K562 (cell line): ENCODE results near the gene HES5. TPM values are rescaled to one million over a fixed set of nuclear protein-coding genes. Genes with fewer than 3 reads are reported as not detected.

Experiments used
- ATF6 ChIP-seq: sonication (generic); formaldehyde crosslinking; IDR thresholded peaks from 2 replicates; pipeline ENCODE4 v1.4.0; 2020; ENCODE audit warnings: mild to moderate bottlenecking, missing genetic modification reagents
- BRF2 ChIP-seq: IDR thresholded peaks from 3 replicates; pipeline ENCODE4 v1.6.1; 2011; ENCODE audit warnings: borderline replicate concordance, mild to moderate bottlenecking; ENCODE audit not compliant: insufficient read length, insufficient read depth
- CBFB ChIP-seq: sonication (generic); formaldehyde crosslinking; IDR thresholded peaks from 2 replicates; pipeline ENCODE4 v1.4.0; 2020; ENCODE audit warnings: mild to moderate bottlenecking, missing genetic modification reagents
- ESRRB ChIP-seq: fragments of 250-450 bp; sonication (Bioruptor Pico); IDR thresholded peaks from 2 replicates; pipeline ENCODE4 v1.5.0; 2020; ENCODE audit warnings: mild to moderate bottlenecking, moderate library complexity, borderline replicate concordance
- FOXM1 ChIP-seq, 2 experiments: fragments of 450-650 bp in 1 of 2; sonication (generic) in 1 of 2; formaldehyde crosslinking in 1 of 2; IDR thresholded peaks; 2 replicates each; pipeline versions ENCODE4 v1.6.1 to v1.9.0; 2017 to 2022; ENCODE audit warnings: low read depth in 2 of 2, mild to moderate bottlenecking in 2 of 2, missing genetic modification reagents in 1 of 2, moderate library complexity in 1 of 2
- GATAD2B ChIP-seq: fragments of 450-650 bp; IDR thresholded peaks from 2 replicates; pipeline ENCODE4 v1.6.1; 2017; ENCODE audit warnings: mild to moderate bottlenecking, borderline replicate concordance
- GTF2A2 ChIP-seq: IDR thresholded peaks from 2 replicates; pipeline ENCODE4 v1.6.1; 2016; ENCODE audit warnings: mild to moderate bottlenecking, missing genetic modification characterization, missing compliant biosample characterization
- HDAC1 ChIP-seq, 2 experiments: fragments of 450-650 bp; IDR thresholded peaks; 2 replicates each; pipeline ENCODE4 v1.6.1; 2016 to 2017; ENCODE audit warnings: inconsistent platforms in 1 of 2, mild to moderate bottlenecking in 1 of 2, moderate library complexity in 1 of 2
- HDGF ChIP-seq: fragments of 450-650 bp; IDR thresholded peaks from 2 replicates; pipeline ENCODE4 v1.6.1; 2016
- MED1 ChIP-seq: sonication (generic); formaldehyde crosslinking; IDR thresholded peaks from 2 replicates; pipeline ENCODE4 v1.8.1; 2023; ENCODE audit warnings: missing genetic modification reagents, borderline replicate concordance
- NCOA4 ChIP-seq: fragments of 450-650 bp; IDR thresholded peaks from 2 replicates; pipeline ENCODE4 v1.6.1; 2018; ENCODE audit warnings: mild to moderate bottlenecking; ENCODE audit not compliant: partially characterized antibody
- NR0B1 ChIP-seq: fragments of 450-650 bp; IDR thresholded peaks from one replicate; pipeline ENCODE4 v1.6.1; 2018; ENCODE audit warnings: mild to moderate bottlenecking, moderate library complexity; ENCODE audit not compliant: partially characterized antibody
- SMAD3 ChIP-seq: fragments of 450-650 bp; formaldehyde crosslinking; conservative IDR thresholded peaks from 2 replicates; pipeline ENCODE4 v1.4.0; 2020; ENCODE audit warnings: mild to moderate bottlenecking
- SMC3 ChIP-seq: conservative IDR thresholded peaks from 2 replicates; pipeline ENCODE4 v1.6.1; 2011; ENCODE audit warnings: low read depth, low read length, improper control_type of control experiment; ENCODE audit not compliant: insufficient read depth
- STAT5B ChIP-seq: fragments of 250-450 bp; sonication (Bioruptor Pico); IDR thresholded peaks from 2 replicates; pipeline ENCODE4 v1.8.0; 2021; ENCODE audit warnings: mild to moderate bottlenecking, inconsistent platforms
- TAL1 ChIP-seq: fragments of 450-650 bp; IDR thresholded peaks from 2 replicates; pipeline ENCODE4 v1.6.1; 2016; ENCODE audit warnings: mild to moderate bottlenecking
- TCF3 ChIP-seq: sonication (generic); formaldehyde crosslinking; IDR thresholded peaks from 2 replicates; pipeline ENCODE4 v1.4.0; 2020; ENCODE audit warnings: mild to moderate bottlenecking, missing genetic modification reagents
- TCFL5 ChIP-seq: fragments of 250-450 bp; sonication (Bioruptor Pico); conservative IDR thresholded peaks from 2 replicates; pipeline ENCODE4 v1.6.1; 2021; ENCODE audit warnings: mild to moderate bottlenecking, moderate library complexity, matching md5 sums
- TEAD2 ChIP-seq: fragments of 450-650 bp; IDR thresholded peaks from 2 replicates; pipeline ENCODE4 v1.6.1; 2016; ENCODE audit warnings: missing genetic modification characterization, control low read depth, missing compliant biosample characterization
- ZEB2 ChIP-seq: fragments of 450-650 bp; IDR thresholded peaks from 2 replicates; pipeline ENCODE4 v1.6.1; 2016
- ZMIZ1 ChIP-seq, 2 experiments: fragments of 150-350 bp in 1 of 2; IDR thresholded peaks; 2 replicates each; pipeline ENCODE4 v1.6.1; 2012 to 2016; ENCODE audit warnings: low read depth in 2 of 2, low read length in 2 of 2, mild to moderate bottlenecking in 1 of 2, moderate library complexity in 1 of 2
- ZNF445 ChIP-seq: fragments of 250-450 bp; sonication (Bioruptor Pico); IDR thresholded peaks from 2 replicates; pipeline ENCODE4 v1.4.0; 2020; ENCODE audit warnings: low read depth, mild to moderate bottlenecking, moderate library complexity
- polyA plus RNA-seq, 8 experiments: library from polyadenylated mRNA; depleted of rRNA in 4 of 8; stranded (reverse) in 5 of 8; unstranded in 3 of 8; fragments of >200 nt; fragmentation: Nextera tagmentation in 2 of 8; fragmentation: Illumina TruSeq in 1 of 8; extraction: Ambion mirVana in 2 of 8; extraction: Trizol in 1 of 8; gene quantifications; 2 replicates each; pipeline versions ENCODE4 v1.2.1 to v1.2.3, GENCODE V29; 2011 to 2014; ENCODE audit warnings: inconsistent platforms in 1 of 8, missing spikeins in 1 of 8
- total RNA-seq, 7 experiments: library from RNA; depleted of rRNA in 6 of 7; stranded (reverse); fragments of >200 nt in 6 of 7; fragmentation: Illumina TruSeq in 2 of 7; extraction: Trizol in 2 of 7; gene quantifications; 2 replicates each; pipeline versions ENCODE4 v1.2.1 to v1.2.3, GENCODE V29; 2011 to 2021; ENCODE audit warnings: low replicate concordance in 1 of 7

HES5 gene
- total and polyA plus RNA-seq, 9 of the 15 experiments (the other 6 are each of a cell fraction or from before 2014, with no cell fraction given): not detected

- TF ChIP-seq ATF6 (CRISPR knock-in tag) (0 out of 2 replicates have a peak, but pooled peaks have one; percentile 80), MED1 (CRISPR knock-in tag) (no peak), GTF2A2 (tag) (no peak), ZEB2 (peak; percentile 62), CBFB (no peak), ZMIZ1 (IDR thresholded peaks at IDR 0.05; ENCODE audit: low read depth in 2 of 2, low read length in 2 of 2) (no peak), HDGF (no peak), STAT5B (no peak), TCF3 (CRISPR knock-in tag) (no peak), NCOA4 (no peak), ZNF445 (CRISPR knock-in tag) (0 out of 2 replicates have a peak, but pooled peaks have one; percentile 28), ESRRB (CRISPR knock-in tag) (no peak), HDAC1 (IDR thresholded peaks at IDR 0.05) (no peak), FOXM1 (IDR thresholded peaks at IDR 0.05; ENCODE audit: low read depth) (no peak), FOXM1 (CRISPR knock-in tag; IDR thresholded peaks at IDR 0.05; ENCODE audit: low read depth) (no peak), SMAD3 (no peak), TCFL5 (CRISPR knock-in tag) (no peak), BRF2 (no peak), TAL1 (no peak), TEAD2 (tag) (no peak), SMC3 (peak; percentile 94), GATAD2B (no peak; the same call in 1 of the 2 replicates), NR0B1 (no peak)
These were observed 18.1 kb upstream of the HES5 start (continued) for GRCh38 chr1:2548068-2548589.
